Eye (tissue), 1 donor: ENCODE data around the gene ZFYVE28.
"Not testable (repeated sequence)": the region's sequence is repeated elsewhere in the genome, so short reads cannot be mapped to it uniquely, and the experiment has no call there.

Source experiments
- DNase-seq: peaks from one replicate; pipeline ENCODE4 v3.0.0-alpha.2; 2015

ZFYVE28 gene

DNA sequence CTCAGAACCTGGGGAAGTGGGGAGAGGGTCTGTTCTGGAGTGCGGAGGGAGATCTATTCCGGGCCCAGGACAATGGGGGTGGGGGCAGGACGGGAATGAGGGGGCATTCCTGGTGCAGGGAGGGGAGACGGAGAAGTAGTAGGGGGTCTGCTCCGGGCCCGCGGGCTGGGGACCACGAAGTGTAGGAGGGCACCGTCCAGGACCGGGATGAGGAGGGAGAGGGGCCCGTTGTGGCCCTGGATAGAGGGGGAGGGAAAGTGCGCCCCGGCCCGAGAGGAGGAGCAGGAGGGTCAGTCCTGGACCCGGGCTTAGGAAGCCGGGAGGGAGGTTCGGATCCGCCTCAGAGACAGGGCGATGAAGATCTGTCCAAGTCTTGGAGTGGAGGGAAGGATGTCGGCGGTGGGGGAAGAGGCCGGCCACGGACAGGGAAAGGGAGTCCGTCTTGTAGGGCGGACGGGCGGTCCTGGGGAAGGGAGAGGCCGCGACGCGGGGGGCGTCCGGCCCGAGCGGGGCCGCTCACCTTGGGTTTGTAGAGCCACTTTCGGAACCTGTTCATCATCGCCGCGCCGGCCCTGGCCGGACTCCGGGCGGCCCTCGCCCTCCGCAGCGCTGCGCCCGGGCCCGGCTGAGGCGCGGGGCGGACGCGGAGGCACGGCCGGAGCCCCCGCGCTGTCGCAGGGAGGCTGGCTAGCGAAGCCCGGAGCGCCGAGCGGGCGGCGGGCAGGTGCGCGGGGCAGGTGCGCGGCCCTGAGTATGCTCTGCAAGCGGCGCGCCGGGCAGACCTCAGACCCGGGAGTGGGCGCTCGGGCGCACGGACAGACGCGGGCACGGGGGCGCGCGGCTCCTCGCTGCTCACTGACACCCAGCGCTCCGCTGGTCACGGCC, at the start of gene ZFYVE28:
ZFYVE28 (minus strand) TSS at position 881 of the 885 bp plus-strand sequence; CDS start at position 559, 322 bp downstream.
- DNase-seq: peak; percentile 70

- not testable (repeated sequence) for DNase-seq
Measured at GRCh38 chr4:2465544-2465943, 47.1 kb upstream of the ZFYVE28 start.

GRCh38 chr4:2465032-2465431, 46.6 kb upstream of the ZFYVE28 start:
- no peak for DNase-seq

DNA sequence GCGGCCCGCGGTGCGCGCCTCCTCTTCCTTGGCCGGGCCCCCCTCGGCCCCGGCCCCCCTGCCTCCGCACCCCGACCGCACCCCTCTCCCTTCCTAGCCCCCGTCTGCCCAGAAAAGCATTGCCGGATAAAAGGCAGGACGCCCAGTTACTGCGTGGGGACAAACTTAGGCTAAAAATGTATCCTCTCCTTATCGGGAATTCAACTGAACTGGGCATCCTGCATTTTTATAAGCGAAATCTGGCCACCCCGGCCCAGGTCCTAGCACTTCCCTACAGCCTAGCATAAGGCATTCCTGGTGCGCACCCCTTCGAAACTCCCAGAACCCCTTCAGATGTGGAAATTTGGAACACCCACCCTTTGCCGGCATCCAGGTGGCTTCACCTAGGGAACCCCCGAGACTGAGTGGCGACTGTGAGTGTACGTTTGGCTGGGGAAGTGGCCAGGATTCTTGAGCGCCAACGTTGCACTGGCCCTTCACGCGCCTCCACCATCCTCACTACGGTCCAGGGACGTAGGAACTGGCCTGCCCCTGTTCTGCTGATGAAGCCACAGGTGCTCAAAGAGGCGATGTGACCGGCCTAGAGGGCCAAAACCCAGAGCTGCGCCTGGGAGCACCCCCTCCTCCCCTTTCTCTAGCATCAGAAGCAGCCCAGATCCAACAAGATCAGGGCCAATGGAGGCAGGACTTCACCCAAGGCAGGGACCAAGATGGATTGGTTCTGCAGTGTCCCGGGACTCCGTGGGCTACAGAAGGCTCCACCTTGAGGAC, 44.7 kb upstream of the ZFYVE28 start:
- peak; percentile 12 for DNase-seq

DNA sequence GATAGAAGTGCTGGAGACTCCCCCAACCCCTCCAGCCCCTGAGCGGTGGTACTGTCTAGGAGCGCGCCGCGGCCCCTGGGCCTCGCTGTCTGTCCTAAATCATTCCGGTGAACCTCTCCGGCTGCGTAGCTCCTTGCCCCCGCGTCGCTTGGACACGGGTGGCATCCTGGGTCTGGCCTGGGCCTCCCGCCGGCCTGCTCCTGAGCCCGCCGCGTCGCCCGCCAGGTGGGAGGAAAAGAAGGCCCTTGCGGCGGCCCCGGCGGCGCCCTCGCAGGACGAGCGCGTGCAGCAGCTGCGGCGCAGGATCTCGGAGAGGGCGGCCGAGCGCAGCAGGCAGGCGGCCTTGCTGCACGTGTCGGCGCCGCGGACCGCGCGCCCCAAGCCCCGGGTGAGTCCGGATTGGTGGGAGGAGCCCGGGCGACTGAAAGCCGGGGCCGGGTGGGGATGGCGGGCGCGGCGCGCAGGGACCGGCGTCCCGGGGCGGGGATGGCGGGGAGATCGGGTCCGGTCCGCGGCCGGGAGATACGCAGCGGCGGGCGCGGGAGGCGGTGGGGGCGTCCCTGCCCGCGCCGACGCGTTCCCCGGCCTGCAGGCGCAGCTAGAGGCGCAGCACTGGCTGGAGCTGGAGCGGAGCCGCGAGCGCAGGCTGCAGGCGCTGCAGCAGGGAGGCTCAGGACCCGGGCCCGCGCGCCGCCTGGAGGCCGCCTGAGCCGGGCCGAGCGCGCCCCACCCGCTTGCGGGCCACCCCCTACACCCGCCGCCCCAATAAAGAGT, 44.0 kb upstream of the ZFYVE28 start:
- peak; percentile 85 for DNase-seq

DNA sequence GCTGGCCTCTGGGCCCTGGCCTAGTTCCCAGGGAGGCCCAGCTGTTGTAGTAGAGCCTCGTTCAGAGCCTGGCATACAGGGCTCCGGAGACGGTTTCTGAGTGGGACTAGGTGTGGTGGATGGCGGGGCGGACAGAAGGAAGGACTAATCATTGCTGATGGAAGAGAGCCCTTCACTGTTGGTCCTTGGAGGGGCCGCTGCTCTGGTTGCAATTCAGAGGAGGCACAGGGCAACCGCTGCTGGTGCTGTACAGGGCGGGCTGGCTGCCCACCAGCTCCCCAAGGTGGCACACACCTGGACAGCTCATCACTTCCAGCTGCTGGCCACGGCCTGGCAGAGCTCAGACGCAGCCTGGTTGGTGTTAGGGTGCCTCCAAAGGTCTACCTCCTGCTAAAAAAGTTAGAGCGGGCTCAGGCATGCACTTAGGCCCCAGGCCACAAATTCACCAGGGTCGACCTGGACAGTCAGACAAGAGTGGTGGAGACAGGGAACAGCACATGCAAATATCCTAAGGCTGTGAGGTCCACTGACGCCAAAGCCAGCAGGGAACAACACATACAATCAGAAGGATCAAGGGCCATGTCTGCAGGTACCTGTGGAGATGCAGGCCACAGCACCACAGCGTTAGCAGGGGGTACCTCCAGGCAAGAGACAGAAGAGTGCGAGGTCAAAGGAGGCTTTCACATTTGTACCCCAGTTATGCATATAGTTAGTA, 43.0 kb upstream of the ZFYVE28 start:
- no peak for DNase-seq

DNA sequence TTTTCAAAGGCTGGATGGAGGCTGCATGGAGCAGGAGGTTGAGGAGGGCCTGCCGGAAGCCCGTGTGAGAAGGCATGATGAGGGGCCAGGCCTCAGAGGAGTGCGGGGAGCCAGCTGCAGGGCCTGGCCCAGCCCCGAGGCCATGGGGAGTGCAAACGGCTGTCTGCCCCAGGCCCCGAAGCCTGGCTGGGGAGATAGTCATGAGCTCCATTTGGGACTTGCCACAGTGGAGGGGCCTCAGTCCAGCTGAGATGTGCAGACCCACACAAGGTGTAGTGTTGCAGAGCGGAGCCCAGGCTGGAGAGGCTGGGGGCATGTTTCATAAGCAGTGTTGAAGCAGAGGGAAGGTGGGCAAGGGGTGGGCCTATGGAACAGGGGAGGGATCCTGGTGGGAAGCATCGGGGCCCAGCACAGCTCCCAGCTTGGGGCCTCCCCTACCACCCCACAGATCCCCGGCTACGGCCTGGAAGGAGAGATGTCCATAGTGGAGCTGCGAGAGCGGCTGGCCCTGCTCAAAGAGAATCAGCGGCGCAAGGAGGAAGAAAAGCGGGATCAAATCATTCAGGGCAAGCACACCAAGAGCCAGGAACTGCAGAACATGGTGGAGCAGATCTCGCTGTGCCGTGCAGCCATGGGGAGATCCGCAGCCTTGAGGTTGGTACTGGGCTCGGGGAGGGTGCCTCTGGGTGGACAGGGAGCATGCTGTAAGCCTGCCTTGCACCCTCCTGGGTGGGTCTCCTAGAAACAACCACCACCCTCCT, 41.3 kb upstream of the ZFYVE28 start:
- DNase-seq: no peak

- DNase-seq: no peak
Measured at GRCh38 chr4:2458546-2459491, 40.4 kb upstream of the ZFYVE28 start.

DNA sequence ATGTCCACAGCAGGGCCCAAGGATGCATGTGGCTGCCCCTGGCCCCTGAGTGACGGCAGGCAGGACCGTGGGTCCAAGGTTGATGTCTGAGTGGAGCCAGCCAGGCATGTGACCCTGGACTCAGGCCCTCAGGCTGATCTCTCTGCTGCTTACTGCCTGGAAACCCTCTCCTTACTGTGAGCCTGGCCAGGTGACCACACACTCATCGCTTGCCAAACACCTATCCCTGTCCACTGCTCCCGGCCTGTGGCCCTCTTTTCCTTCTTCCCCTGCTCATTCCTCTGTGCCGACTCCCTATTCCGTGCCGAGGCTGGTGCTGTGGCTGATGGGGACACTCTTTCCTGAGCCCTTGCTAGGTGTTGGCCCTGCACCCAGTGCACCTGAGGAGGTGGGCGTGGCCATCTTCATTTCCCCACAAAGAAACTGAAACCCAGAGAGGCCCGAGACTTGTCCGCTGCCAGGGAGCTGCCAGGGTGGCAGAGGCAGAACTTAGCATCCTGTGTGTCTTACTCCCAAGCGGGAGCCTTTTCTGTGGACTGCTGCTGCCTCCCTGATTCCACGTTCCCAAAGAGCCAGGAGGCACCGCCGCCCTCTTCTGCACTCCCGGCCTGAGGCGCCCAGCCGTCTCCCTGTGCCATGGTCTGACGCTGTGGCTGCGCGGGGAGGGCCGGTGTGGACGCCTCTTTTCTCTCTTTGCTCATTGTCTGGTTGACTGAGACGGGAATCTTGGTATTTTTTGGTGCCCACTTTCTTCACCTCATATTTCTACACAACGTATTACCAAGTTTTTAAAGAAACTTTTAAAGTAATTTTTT, 39.2 kb upstream of the ZFYVE28 start:
- no peak for DNase-seq

DNA sequence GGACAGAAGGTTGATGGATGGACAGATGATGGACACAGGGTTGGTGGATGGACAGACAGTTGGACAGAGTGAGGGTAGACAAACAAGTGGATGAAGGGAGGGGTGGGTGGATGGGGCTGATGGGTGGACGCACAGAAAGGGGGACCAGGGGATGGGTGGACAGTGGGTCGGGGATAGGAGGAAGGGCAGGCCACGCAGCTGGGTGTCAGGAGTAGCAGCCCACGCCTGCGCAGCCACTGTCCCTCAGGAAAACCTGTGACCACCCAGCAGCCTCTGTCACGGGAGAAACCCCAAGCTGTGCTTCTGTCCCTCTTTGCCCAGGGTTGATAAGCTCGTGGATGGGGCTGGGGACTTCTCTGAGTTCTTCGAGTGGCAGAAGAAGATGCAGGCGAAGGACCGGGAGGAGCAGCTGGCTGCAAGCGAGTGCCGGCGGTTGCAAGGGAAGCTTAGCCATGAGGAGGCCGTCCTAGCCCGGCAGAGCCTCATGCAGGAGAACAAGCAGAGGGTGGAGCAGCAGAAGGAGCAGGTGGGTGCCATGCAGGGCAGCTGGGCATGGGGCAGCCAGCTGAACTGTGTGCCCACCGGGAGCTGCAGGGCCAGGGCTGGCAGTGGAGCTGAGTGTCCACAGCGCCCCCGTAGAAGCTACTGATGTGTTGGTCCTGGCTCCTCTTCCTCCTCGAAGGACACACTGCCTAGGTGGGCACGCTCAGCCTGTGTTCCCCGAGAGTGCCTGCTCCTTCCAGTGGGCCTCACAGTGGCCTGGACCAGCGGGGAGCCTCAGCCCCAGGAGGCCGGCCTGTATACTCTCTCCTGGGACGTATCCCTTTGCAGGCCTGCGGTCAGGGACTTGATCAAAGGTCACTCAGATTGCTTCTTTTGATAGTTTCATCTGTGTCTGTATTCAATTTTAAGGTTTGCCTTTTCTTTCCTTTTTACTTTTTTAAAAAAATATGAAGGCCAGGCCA, 33.7 kb upstream of the ZFYVE28 start:
- DNase-seq: no peak

- DNase-seq: no peak
Measured at GRCh38 chr4:2451036-2451520, 32.6 kb upstream of the ZFYVE28 start.

DNA sequence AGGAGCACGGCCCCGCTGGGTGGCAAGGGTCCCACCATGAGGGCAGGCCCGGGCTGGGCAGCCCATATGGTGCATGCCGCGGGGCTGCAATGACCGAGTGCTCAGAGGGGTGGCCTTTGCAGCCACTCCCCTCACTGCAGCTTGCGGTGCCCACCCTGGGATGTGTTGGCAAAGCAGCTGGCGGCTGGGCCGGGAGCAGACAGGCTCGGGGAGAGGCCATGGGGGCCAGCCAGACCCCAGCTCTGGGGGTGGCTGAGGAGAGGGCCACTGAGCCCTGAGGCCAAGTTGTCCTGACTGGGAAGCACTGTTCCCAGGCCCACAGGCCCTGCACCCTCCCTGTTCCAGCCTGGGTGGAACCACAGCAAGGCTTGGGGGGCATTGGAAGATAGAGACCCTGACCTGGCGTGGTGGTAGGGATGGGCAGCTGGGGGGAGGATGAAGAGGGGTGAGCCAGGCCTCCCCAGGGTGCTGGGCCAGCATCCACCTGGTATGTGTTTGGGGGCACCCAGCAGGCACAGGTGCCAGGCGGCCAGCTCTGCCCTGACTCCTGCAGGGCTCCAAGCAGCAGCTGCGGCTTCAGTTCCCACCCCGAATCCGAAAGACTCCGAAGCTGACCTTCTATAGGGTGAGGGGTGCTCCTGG, 32.1 kb upstream of the ZFYVE28 start:
- no peak for DNase-seq

- no peak for DNase-seq
Measured at GRCh38 chr4:2449511-2450392, 31.3 kb upstream of the ZFYVE28 start.

DNA sequence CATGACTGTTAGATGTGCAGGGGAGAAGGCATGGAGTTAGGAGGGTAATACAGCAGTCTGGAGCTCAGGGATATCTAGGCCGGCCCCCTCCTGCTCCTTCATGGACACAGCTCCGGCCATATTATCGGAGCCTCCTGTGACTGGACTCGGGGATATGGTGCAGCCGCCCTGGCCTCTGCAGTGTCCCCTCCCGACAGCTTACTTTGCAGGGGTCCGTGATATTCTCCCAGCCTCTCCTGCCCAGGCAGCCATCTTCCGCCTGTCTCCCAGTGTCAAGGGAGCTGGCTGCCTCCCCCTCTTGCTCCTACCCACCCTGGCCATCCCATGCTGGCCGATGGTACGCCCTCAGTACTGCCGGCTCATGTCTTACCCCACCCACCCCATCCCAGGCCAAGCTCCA, 30.6 kb upstream of the ZFYVE28 start:
- DNase-seq: no peak

DNA sequence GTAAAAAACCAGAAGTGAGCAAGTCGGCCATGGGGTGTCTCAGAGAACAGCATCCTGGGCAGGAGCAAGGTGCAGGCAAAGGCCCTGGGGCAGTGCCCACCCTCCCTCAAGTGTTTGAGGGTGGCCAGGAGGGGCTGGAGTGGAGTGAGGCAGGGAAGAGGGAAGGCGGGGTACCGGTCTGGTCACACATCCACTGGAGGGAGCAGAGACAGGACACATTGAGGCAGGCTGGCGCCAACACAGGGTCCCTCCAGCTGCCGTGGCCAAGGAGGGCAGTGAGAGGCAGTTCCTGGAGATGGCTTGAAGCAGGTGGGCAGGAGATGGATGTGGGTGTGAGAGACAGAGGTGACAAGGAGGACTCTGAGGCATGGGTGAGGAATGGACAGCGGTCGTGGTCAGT, 30.1 kb upstream of the ZFYVE28 start:
- DNase-seq: no peak
